ENCODE results near the gene ADAR. TPM values are rescaled to one million over a fixed set of nuclear protein-coding genes. Genes with fewer than 3 reads are reported as not detected.
A peak's percentile ranks its signal among the peaks of the same experiment; 100 is the strongest.

Gene ADAR
- total RNA-seq, 1 experiment from 2014 or later: 221 TPM

- no peak for TF ChIP-seq ZMAT4 (CRISPR knock-in tag; IDR thresholded peaks at IDR 0.05)
- peak; percentile 99 for TF ChIP-seq FOXP4 (CRISPR knock-in tag; IDR thresholded peaks at IDR 0.05)
- TF ChIP-seq ZNF121 (CRISPR knock-in tag; IDR thresholded peaks at IDR 0.05): no peak
- TF ChIP-seq E2F5 (CRISPR knock-in tag; IDR thresholded peaks at IDR 0.05): peak; percentile 96
- TF ChIP-seq ATF1 (CRISPR knock-in tag; IDR thresholded peaks at IDR 0.05): peak; percentile 93; the same call in 1 of the 2 replicates
- peak; percentile 59 for TF ChIP-seq ZNF423 (CRISPR knock-in tag; IDR thresholded peaks at IDR 0.05)
- TF ChIP-seq KAT7 (CRISPR knock-in tag; IDR thresholded peaks at IDR 0.05; ENCODE audit: borderline replicate concordance): peak; percentile 94; the same call in 1 of the 2 replicates
- TF ChIP-seq PREB (CRISPR knock-in tag; IDR thresholded peaks at IDR 0.05; ENCODE audit: borderline replicate concordance): peak; percentile 92; the same call in 1 of the 2 replicates
- TF ChIP-seq ELF4 (CRISPR knock-in tag; IDR thresholded peaks at IDR 0.05; ENCODE audit: low read depth): peak; percentile 98
- TF ChIP-seq STAT6 (CRISPR knock-in tag; conservative IDR thresholded peaks at IDR 0.05; ENCODE audit: low read depth): peak; percentile 91; the same call in 1 of the 2 replicates
- peak; percentile 88 for TF ChIP-seq IRF1 (CRISPR knock-in tag; IDR thresholded peaks at IDR 0.05)
- TF ChIP-seq ZNF281 (CRISPR knock-in tag; IDR thresholded peaks at IDR 0.05): peak; percentile 85
- TF ChIP-seq ARID4B (CRISPR knock-in tag; IDR thresholded peaks at IDR 0.05; ENCODE audit: borderline replicate concordance): peak; percentile 99
- TF ChIP-seq OVOL2 (CRISPR knock-in tag; IDR thresholded peaks at IDR 0.05; ENCODE audit: borderline replicate concordance): no peak
- TF ChIP-seq NFATC4 (CRISPR knock-in tag; IDR thresholded peaks at IDR 0.05): no peak
- TF ChIP-seq ZNF512 (CRISPR knock-in tag; IDR thresholded peaks at IDR 0.05; ENCODE audit: borderline replicate concordance): peak; percentile 85; the same call in 1 of the 2 replicates
- no peak for TF ChIP-seq GRHL2 (CRISPR knock-in tag; IDR thresholded peaks at IDR 0.05; ENCODE audit: insufficient replicate concordance, severe bottlenecking)
- TF ChIP-seq MXD4 (CRISPR knock-in tag; IDR thresholded peaks at IDR 0.05; ENCODE audit: borderline replicate concordance): no peak
- peak; percentile 93 for TF ChIP-seq MAX (CRISPR knock-in tag; IDR thresholded peaks at IDR 0.05)
These were observed 40.4 kb downstream of the ADAR start, which contains the start of gene CHRNB2 (continued) for GRCh38 chr1:154567386-154568156.

Measured in WTC11 (cell line).